Measurements from ENCODE around the gene MSMP. TPM values are rescaled to one million over a fixed set of nuclear protein-coding genes. Genes with fewer than 3 reads are reported as not detected.

Gene MSMP, protein sequence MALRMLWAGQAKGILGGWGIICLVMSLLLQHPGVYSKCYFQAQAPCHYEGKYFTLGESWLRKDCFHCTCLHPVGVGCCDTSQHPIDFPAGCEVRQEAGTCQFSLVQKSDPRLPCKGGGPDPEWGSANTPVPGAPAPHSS
- total RNA-seq: 1.0 and 3.6 TPM in 2 replicates

DNA sequence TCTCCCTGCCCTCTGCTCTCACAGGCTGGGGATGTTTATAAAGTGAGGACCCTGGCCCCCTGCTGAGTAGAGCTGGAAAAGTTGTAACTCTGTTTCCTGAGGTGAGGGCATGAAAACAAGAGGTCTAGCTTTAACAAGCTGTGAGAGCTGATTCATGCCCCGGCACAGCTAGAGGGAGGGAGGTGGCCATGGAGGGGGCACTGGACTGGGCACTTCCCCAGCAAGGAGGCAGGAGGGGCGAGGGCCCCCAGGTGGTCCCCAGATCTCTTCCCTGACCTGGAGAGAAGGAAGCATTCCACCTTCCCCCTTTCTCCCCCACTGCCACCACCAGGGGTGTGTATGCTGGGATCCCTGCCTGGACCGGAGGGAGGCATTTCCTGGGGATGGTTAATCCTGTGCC is at the start of gene MSMP:
Gene MSMP (minus strand): TSS at position 13 of the 400 bp plus-strand sequence. CDS start 147 bp downstream, outside the sequence.

DNA sequence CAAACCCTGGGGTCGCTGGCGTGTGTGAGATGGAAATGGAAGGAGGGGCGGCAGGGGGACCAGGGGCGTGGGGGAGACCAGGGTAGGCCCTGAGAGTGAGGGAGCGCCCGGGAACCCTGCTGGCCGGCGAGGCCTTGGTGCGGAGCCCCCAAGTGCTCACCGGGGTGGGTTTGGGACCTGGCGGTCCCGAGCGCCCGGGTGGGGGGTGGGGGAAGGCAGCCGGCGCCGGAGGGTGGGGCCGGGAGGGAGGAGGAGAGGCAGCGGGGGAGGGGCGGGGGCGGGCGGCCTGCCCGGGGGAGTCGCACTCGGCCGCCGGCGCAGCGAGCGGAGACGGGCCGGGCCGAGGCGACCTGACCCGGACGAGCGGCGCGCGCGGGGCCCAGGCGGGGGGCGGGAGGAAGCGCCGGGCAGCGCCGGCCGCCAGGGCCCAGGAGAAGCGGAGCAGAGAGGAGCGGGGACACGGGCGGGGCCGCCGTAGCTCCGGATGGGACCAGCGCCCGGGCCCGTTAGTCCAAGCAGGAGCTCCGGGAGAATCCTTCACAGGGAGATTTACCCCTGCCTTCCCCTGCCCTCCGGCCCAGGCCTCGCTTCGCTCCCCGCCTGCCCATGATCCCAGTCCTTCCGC is 37.3 kb upstream of the MSMP start, which contains the start of gene NPR2:
Gene NPR2 (plus strand): TSS at position 295 of the 625 bp plus-strand sequence. CDS start 818 bp downstream, outside the sequence.

DNA sequence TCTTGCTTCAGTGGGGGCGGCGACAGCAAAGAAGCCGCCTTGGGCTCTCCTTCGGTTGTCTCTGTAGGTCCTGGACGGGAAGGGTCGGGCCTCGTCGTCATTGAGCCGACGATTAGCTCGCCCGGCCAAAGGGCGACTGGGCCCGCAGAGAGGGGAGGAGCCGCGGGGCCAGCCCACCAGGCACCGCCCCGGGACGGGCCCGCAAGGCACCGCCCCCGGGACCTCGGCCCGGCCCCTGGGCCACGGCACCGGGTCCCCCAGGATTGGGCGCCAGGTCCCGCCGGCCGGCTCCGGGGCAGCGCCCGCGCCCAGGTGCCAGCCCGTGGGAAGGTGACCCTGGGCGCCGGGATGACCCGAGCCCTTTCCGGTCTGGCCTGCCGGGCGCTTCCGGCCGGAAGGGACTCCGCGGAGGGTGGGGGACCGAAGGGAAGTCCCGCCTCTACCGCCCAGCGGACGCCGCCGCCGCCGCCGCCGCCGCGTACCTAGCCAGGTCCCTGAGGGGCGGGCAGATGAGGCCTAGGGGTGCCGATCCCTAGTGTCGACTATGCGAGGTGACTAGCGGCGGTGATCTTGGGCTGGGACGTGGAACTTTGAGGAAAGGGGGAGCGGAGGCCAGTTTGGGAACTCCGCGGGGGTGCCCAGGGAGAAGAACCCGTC is 5.1 kb downstream of the MSMP start, which contains the start of the genes GBA2 and RGP1:
Gene GBA2 (minus strand): TSS at position 371 of the 657 bp plus-strand sequence. CDS start 524 bp downstream, outside the sequence.
Gene RGP1 (plus strand): TSS at position 430 of the 657 bp plus-strand sequence. CDS start 469 bp downstream, outside the sequence.

DNA sequence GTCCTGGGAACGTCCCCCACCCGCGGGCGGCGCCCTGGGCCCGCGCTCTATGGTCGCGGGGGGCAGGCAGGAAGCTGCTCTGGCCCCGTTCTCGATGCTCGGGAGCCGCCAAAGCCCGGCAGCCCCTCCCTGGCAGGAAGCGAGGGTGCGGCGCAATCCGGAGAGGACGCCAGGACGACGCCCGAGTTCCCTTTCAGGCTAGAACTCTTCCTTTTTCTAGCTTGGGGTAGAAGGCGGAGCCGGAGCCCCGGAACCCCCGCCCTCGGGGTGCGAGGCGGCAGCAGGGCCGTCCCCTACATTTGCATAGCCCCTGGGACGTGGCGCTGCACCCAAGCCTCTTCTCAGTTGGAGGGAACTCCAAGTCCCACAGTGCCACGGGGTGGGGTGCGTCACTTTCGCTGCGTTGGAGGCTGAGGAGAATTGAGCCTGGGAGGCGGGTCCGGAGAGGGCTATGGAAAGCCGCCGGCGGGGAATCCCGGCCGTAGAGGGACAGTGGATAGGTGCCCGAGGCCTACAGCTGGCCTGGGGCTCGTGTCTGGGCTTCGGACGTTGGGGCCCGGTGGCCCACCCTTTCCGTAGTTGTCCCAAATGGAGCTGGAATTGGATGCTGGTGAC is 21.8 kb downstream of the MSMP start, which contains the start of the genes CREB3 and TLN1:
Gene CREB3 (plus strand): TSS at position 482 of the 615 bp plus-strand sequence. CDS start 107 bp downstream, at position 589.
Gene TLN1 (minus strand): TSS at position 11 of the 615 bp plus-strand sequence. CDS start 6,501 bp downstream, outside the sequence.

Other genes starting within 250 kb of the MSMP start
- 9.2 and 10.3 TPM in 2 replicates for gene TESK1, start 149.0 kb downstream of the MSMP start, total RNA-seq
- not detected in 2 replicates for gene CD72, start 135.9 kb downstream of the MSMP start, total RNA-seq
- not detected in 2 replicates for gene SIT1, start 103.3 kb downstream of the MSMP start, total RNA-seq
- gene RMRP, start 96.3 kb downstream of the MSMP start, total RNA-seq: 1,920 and 1,967 TPM in 2 replicates
- gene CCDC107, start 96.0 kb downstream of the MSMP start, total RNA-seq: 13.1 and 25.2 TPM in 2 replicates
- gene ARHGEF39, start 89.1 kb downstream of the MSMP start, total RNA-seq: 3.1 and 3.5 TPM in 2 replicates
- not detected in 2 replicates for gene CA9, start 80.3 kb downstream of the MSMP start, total RNA-seq
- 6.3 and 13.4 TPM in 2 replicates for gene TPM2, start 64.4 kb downstream of the MSMP start, total RNA-seq
- 266 and 304 TPM in 2 replicates for gene TLN1, start 22.1 kb downstream of the MSMP start, total RNA-seq
- 74.7 and 85.8 TPM in 2 replicates for gene CREB3, start 21.6 kb downstream of the MSMP start, total RNA-seq
- gene GBA2, start 5.0 kb downstream of the MSMP start, total RNA-seq: 26.6 and 29.1 TPM in 2 replicates
- gene RGP1, start 5.0 kb downstream of the MSMP start, total RNA-seq: 11.1 and 12.1 TPM in 2 replicates
- gene NPR2, start 37.3 kb upstream of the MSMP start, total RNA-seq: 5.1 and 7.9 TPM in 2 replicates
- gene SPAG8, start 58.0 kb upstream of the MSMP start, total RNA-seq: 0.20 TPM in 1 of 2 replicates, not detected in the other
- gene HINT2, start 60.8 kb upstream of the MSMP start, total RNA-seq: 17.2 and 20.4 TPM in 2 replicates
- gene FAM221B, start 74.5 kb upstream of the MSMP start, total RNA-seq: not detected in 2 replicates
- gene TMEM8B, start 75.0 kb upstream of the MSMP start, total RNA-seq: 0.27 and 0.79 TPM in 2 replicates
- not detected in 2 replicates for gene OR13J1, start 116.1 kb upstream of the MSMP start, total RNA-seq
- gene HRCT1, start 151.9 kb upstream of the MSMP start, total RNA-seq: 0.69 and 2.0 TPM in 2 replicates
- gene SPAAR, start 155.2 kb upstream of the MSMP start, total RNA-seq: 26.6 and 26.8 TPM in 2 replicates
- gene OR2S2, start 203.9 kb upstream of the MSMP start, total RNA-seq: not detected in 2 replicates